ENCODE results near the gene DLGAP1. TPM values are rescaled to one million over a fixed set of nuclear protein-coding genes. Genes with fewer than 3 reads are reported as not detected.

DLGAP1 gene
- total RNA-seq, 1 experiment from 2014 or later, result 23.2 TPM

- Mint-ChIP-seq H3K27me3 (ENCODE audit: low read depth) (no peaks in the 10 kb centered on the region), H3K27ac (no peak overlapping the region), H3K4me3 (no peak overlapping the region; a peak in 1 of 5 replicates), H3K4me1 (peaks cover 25 to 27% of the 10 kb centered on the region in 2 experiments), H3K36me3 (ENCODE audit: insufficient read depth in 1 of 3, low read depth in 3 of 3) (peaks cover 0 to 4% (median 0%) of the 10 kb centered on the region in 3 experiments; a peak in 1 of 7 replicates), H3K9me3 (no peaks in the 10 kb centered on the region)
- Histone ChIP-seq H3K4ac (ENCODE audit: low read depth, low read length) (no peak overlapping the region), H4K91ac (ENCODE audit: insufficient read length, low read depth, low read length) (no peak overlapping the region), H3K14ac (ENCODE audit: insufficient read depth, low read length) (no peak overlapping the region), H3K27ac (ENCODE audit: insufficient read length, low read depth, low read length) (no peak overlapping the region), H3K23ac (ENCODE audit: insufficient read length, low read depth, low read length) (no peak overlapping the region), H2BK5ac (ENCODE audit: insufficient read length, low read length) (no peak overlapping the region), H3K56ac (ENCODE audit: insufficient read length, low read depth, low read length) (no peak overlapping the region), H2AK5ac (ENCODE audit: insufficient read length, low read length) (no peak overlapping the region), H3K27me3 (ENCODE audit: insufficient read depth, low read length) (no peaks in the 10 kb centered on the region), H3K4me1 (ENCODE audit: insufficient read depth, low read length) (peaks cover 7% of the 10 kb centered on the region; the same call in 1 of the 2 replicates), H4K8ac (replicated peaks; ENCODE audit: insufficient read length, low read depth, low read length) (no peak overlapping the region), H2BK15ac (ENCODE audit: low read depth, low read length) (no peak overlapping the region), H4K20me1 (ENCODE audit: control insufficient read depth, insufficient read depth, insufficient read length) (no peaks in the 10 kb centered on the region), H2AFZ (ENCODE audit: low read length) (no peak overlapping the region), H2BK120ac (ENCODE audit: low read depth, low read length, poor library complexity, severe bottlenecking) (no peak overlapping the region), H3K18ac (ENCODE audit: insufficient read length, low read depth, low read length) (no peak overlapping the region), H3K9ac (ENCODE audit: extremely low read depth, insufficient read length, low read length) (no peak overlapping the region), H3K23me2 (ENCODE audit: insufficient read length, low read depth, low read length, poor library complexity, severe bottlenecking) (no peaks in the 10 kb centered on the region), H2BK12ac (ENCODE audit: insufficient read length, low read depth, low read length) (no peak overlapping the region), H3T11ph (ENCODE audit: low read length) (no peak overlapping the region), H3K79me1 (ENCODE audit: insufficient read depth, low read depth, low read length, poor library complexity, severe bottlenecking) (no peaks in the 10 kb centered on the region), H2BK20ac (ENCODE audit: low read depth, low read length, poor library complexity, severe bottlenecking) (no peak overlapping the region), H3K79me2 (ENCODE audit: insufficient read depth, low read length) (no peaks in the 10 kb centered on the region), H4K5ac (ENCODE audit: insufficient read length, low read depth, low read length) (no peak overlapping the region), H3K9me3 (ENCODE audit: control insufficient read depth, low read depth, low read length) (no peaks in the 10 kb centered on the region), H3K4me2 (ENCODE audit: insufficient read depth, insufficient read length, low read length) (peak overlapping the region; percentile 28)
- no peak for DNase-seq
- WGBS (ENCODE audit: extremely low coverage, insufficient read length, low lambda C conversion rate), result no CpG with 5 or more reads among the region's 2 CpGs
- no peak for TF ChIP-seq CTCF (conservative IDR thresholded peaks at IDR 0.05)
Observed at GRCh38 chr18:3648641-3649040, 806.5 kb downstream of the DLGAP1 start.
